ENCODE data around the gene NEURL3. TPM values are rescaled to one million over a fixed set of nuclear protein-coding genes. Genes with fewer than 3 reads are reported as not detected.

The NEURL3 gene
- total RNA-seq, 1 donor from 2014 or later = 0.16 TPM

- no peak for DNase-seq
Observed at GRCh38 chr2:96539215-96539920, 34.2 kb upstream of the NEURL3 start.

- peak; percentile 44 for DNase-seq
Observed at GRCh38 chr2:96538487-96539214, 33.5 kb upstream of the NEURL3 start.

GRCh38 chr2:96537734-96538486 is 32.8 kb upstream of the NEURL3 start:
- DNase-seq = no peak

- DNase-seq = peak; percentile 20
Observed at GRCh38 chr2:96537066-96537733, 32.0 kb upstream of the NEURL3 start.

- DNase-seq = peak; percentile 91
Observed at GRCh38 chr2:96536445-96537065, 31.4 kb upstream of the NEURL3 start, which contains the start of gene ARID5A. Gene ARID5A, plus strand, starts transcription at chr2:96536752. Its CDS starts 75 bp downstream, at chr2:96536827.

- no peak for DNase-seq
Observed at GRCh38 chr2:96535331-96535730, 30.2 kb upstream of the NEURL3 start.

- DNase-seq = no peak
Observed at GRCh38 chr2:96534701-96535181, 29.6 kb upstream of the NEURL3 start.

- DNase-seq = no peak
Observed at GRCh38 chr2:96534141-96534540, 29.0 kb upstream of the NEURL3 start.

GRCh38 chr2:96533292-96534073 is 28.3 kb upstream of the NEURL3 start:
- peak; percentile 23 for DNase-seq

GRCh38 chr2:96532641-96533291 is 27.6 kb upstream of the NEURL3 start:
- DNase-seq = no peak

GRCh38 chr2:96531872-96532505 is 26.8 kb upstream of the NEURL3 start:
- DNase-seq = peak; percentile 66

- DNase-seq = no peak
Observed at GRCh38 chr2:96531366-96531765, 26.2 kb upstream of the NEURL3 start.

- no peak for DNase-seq
Observed at GRCh38 chr2:96530474-96531357, 25.6 kb upstream of the NEURL3 start.

GRCh38 chr2:96530144-96530430 is 24.9 kb upstream of the NEURL3 start:
- no peak for DNase-seq

- DNase-seq = no peak
Observed at GRCh38 chr2:96529376-96530143, 24.4 kb upstream of the NEURL3 start.

- no peak for DNase-seq
Observed at GRCh38 chr2:96528700-96529375, 23.7 kb upstream of the NEURL3 start.

- DNase-seq = no peak
Observed at GRCh38 chr2:96528006-96528699, 23.0 kb upstream of the NEURL3 start.
